Neural progenitor cell (in vitro differentiated cells): ENCODE data around the gene HPRT1.

Source experiments
- CTCF ChIP-seq: fragments of 200-600 bp; sonication (generic); IDR thresholded peaks from 2 replicates; pipeline ENCODE4 v1.5.1; 2017; ENCODE audit warnings: antibody characterized with exemption, mild to moderate bottlenecking
- EZH2 ChIP-seq: fragments of 200-600 bp; sonication (generic); IDR thresholded peaks from 2 replicates; pipeline ENCODE4 v1.6.1; 2017; ENCODE audit warnings: antibody characterized with exemption, mild to moderate bottlenecking, moderate library complexity
- EZH2phosphoT487 ChIP-seq: fragments of 200-600 bp; sonication (generic); IDR thresholded peaks from 2 replicates; pipeline ENCODE4 v1.6.1; 2017; ENCODE audit warnings: antibody characterized with exemption

- TF ChIP-seq CTCF = peak; percentile 64
- TF ChIP-seq EZH2 = no peak
- TF ChIP-seq EZH2phosphoT487 = no peak
Measured at GRCh38 chrX:134520860-134521390, 61.0 kb downstream of the HPRT1 start.
